ENCODE measurements around the gene PARD6A.

PARD6A gene

DNA sequence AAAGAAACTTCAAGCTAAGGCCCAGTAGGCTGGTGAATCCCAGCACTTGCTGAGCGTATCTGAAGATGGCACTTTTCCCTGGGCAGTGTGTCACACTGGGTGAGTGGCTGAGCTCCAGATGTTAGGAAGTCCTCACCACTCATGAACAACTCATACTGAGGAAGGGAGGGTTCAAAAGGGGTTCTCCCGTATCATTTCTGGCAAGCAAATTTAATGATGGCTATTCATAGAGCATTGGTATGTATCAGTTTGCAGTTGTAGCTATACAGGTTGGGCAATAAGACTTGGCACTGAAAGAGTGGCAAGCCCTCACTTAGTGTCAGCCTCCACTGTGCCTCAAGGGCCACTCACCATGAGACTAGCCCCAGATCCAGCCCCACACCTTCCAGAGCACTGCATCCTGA is 47.6 kb downstream of the PARD6A start:
- TF ChIP-seq, protein P1, sequence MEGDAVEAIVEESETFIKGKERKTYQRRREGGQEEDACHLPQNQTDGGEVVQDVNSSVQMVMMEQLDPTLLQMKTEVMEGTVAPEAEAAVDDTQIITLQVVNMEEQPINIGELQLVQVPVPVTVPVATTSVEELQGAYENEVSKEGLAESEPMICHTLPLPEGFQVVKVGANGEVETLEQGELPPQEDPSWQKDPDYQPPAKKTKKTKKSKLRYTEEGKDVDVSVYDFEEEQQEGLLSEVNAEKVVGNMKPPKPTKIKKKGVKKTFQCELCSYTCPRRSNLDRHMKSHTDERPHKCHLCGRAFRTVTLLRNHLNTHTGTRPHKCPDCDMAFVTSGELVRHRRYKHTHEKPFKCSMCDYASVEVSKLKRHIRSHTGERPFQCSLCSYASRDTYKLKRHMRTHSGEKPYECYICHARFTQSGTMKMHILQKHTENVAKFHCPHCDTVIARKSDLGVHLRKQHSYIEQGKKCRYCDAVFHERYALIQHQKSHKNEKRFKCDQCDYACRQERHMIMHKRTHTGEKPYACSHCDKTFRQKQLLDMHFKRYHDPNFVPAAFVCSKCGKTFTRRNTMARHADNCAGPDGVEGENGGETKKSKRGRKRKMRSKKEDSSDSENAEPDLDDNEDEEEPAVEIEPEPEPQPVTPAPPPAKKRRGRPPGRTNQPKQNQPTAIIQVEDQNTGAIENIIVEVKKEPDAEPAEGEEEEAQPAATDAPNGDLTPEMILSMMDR (IDR thresholded peaks at IDR 0.05), result no peak

DNA sequence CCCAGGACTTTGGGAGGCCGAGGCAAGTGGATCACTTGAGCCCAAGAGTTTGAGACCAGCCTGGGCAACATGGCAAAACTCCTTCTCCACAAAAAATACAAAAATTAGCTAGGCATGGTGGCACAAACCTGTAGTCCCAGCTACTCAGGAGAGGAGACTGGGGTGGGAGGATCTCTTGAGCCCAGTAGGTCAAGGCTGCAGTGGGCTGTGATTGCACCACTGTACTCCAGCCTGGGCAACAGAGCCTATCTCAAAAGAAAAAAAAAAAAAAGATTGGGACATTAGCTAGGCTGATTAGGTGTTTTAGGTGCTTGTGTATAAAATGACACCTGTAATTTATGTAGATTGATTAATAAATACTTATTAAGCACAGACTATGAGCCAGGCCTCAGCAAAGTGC is 48.3 kb downstream of the PARD6A start:
- TF ChIP-seq, protein P1 (IDR thresholded peaks at IDR 0.05), result no peak

DNA sequence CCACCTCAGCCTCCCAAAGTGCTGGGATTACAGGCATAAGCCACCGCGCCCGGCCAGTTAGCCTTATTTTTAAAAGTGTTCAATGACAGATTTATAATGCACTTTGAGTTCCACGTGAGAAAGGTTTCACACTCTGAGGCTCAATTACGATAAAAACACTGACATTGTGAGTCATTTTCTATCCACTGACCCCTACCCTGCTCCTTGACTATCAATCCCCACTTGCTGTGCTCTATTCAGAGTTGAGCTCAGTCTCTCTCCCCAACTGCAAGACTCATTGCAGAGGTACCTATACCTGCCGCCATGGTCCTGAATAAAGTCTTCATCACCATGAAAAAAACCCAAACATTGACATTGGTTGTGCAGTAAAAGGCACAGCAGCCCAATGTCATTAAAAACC is 49.8 kb downstream of the PARD6A start:
- TF ChIP-seq, protein P1 (IDR thresholded peaks at IDR 0.05), result no peak
